HEK293 (cell line): ENCODE results near the gene LARGE1.

Source experiments
- CTCF ChIA-PET: fragments of 350-600 bp; formaldehyde crosslinking; extraction: SDS; loops from one replicate; lab custom pipeline; 2021; ENCODE audit warnings: antibody characterized with exemption; lab: Yijun Ruan, JAX
- POLR2A ChIA-PET: fragments of 300-600 bp; formaldehyde crosslinking; extraction: SDS; loops from one replicate; lab custom pipeline; 2020; ENCODE audit warnings: antibody characterized with exemption, inconsistent platforms; lab: Yijun Ruan, JAX
- H3K27ac ChIP-seq: fragments of 200-500 bp; sonication (Bioruptor generic); 2 replicates; pipeline ENCODE4 v1.5.1; 2014; ENCODE audit warnings: low read depth, low read length, control low read depth, inconsistent platforms; ENCODE audit errors: extremely low read depth
- H3K36me3 ChIP-seq, 2 experiments: fragments of 200-500 bp in 1 of 2; sonication (Bioruptor generic) in 1 of 2; 1 replicate in 1 of 2; 2 replicates in 1 of 2; pipeline ENCODE4 v1.5.1; 2014 to 2017; ENCODE audit warnings: inconsistent platforms in 2 of 2, low read length in 2 of 2; ENCODE audit not compliant: control insufficient read depth in 2 of 2, insufficient read depth in 1 of 2
- H3K4me1 ChIP-seq: fragments of 200-500 bp; sonication (Bioruptor generic); 2 replicates; pipeline ENCODE4 v1.5.1; 2014; ENCODE audit warnings: mild to moderate bottlenecking, low read length, inconsistent platforms; ENCODE audit not compliant: control insufficient read depth, insufficient read depth
- H3K4me3 ChIP-seq: 2 replicates; pipeline ENCODE4 v1.5.1; 2011; ENCODE audit warnings: low read depth, mild to moderate bottlenecking, control low read depth, low read length, moderate library complexity
- H3K9me3 ChIP-seq: fragments of 200-500 bp; sonication (Bioruptor generic); 2 replicates; pipeline ENCODE4 v1.5.1; 2014; ENCODE audit warnings: low read depth, low read length, inconsistent platforms; ENCODE audit not compliant: control insufficient read depth, insufficient read depth
- ATF2 ChIP-seq: fragments of 450-650 bp; formaldehyde crosslinking; IDR thresholded peaks from 2 replicates; pipeline ENCODE4 v1.5.1; 2016; ENCODE audit warnings: missing biosample characterization, missing genetic modification characterization, low read depth
- BCL11B ChIP-seq: fragments of 450-650 bp; formaldehyde crosslinking; IDR thresholded peaks from 2 replicates; pipeline ENCODE4 v1.5.1; 2016; ENCODE audit warnings: low read depth, missing biosample characterization, missing genetic modification characterization
- BCL6B ChIP-seq: fragments of 450-650 bp; formaldehyde crosslinking; IDR thresholded peaks from 2 replicates; pipeline ENCODE4 v1.5.1; 2017; ENCODE audit warnings: missing biosample characterization, missing genetic modification characterization
- PRDM6 ChIP-seq: fragments of 450-650 bp; formaldehyde crosslinking; IDR thresholded peaks from 2 replicates; pipeline ENCODE4 v1.5.1; 2017; ENCODE audit warnings: missing biosample characterization, missing genetic modification characterization
- ZBTB8A ChIP-seq: fragments of 450-650 bp; formaldehyde crosslinking; IDR thresholded peaks from 2 replicates; pipeline ENCODE4 v1.5.1; 2016; ENCODE audit warnings: missing biosample characterization, missing genetic modification characterization
- ZFP41 ChIP-seq: fragments of 450-650 bp; formaldehyde crosslinking; IDR thresholded peaks from 2 replicates; pipeline ENCODE4 v1.5.1; 2016; ENCODE audit warnings: missing biosample characterization, missing genetic modification characterization, borderline replicate concordance
- ZNF10 ChIP-seq: fragments of 450-650 bp; formaldehyde crosslinking; IDR thresholded peaks from 2 replicates; pipeline ENCODE4 v1.5.1; 2017; ENCODE audit warnings: missing biosample characterization, missing genetic modification characterization
- ZNF114 ChIP-seq: fragments of 450-650 bp; formaldehyde crosslinking; IDR thresholded peaks from 2 replicates; pipeline ENCODE4 v1.5.0; 2017; ENCODE audit warnings: missing biosample characterization, missing genetic modification characterization
- ZNF140 ChIP-seq: fragments of 450-650 bp; formaldehyde crosslinking; IDR thresholded peaks from 2 replicates; pipeline ENCODE4 v1.5.1; 2016; ENCODE audit warnings: missing biosample characterization, missing genetic modification characterization
- ZNF146 ChIP-seq: fragments of 450-650 bp; formaldehyde crosslinking; IDR thresholded peaks from 2 replicates; pipeline ENCODE4 v1.5.1; 2016; ENCODE audit warnings: missing biosample characterization, missing genetic modification characterization
- ZNF214 ChIP-seq: fragments of 450-650 bp; formaldehyde crosslinking; IDR thresholded peaks from 2 replicates; pipeline ENCODE4 v1.5.1; 2017; ENCODE audit warnings: missing biosample characterization, mild to moderate bottlenecking, missing genetic modification characterization, borderline replicate concordance
- ZNF26 ChIP-seq: fragments of 450-650 bp; formaldehyde crosslinking; IDR thresholded peaks from 2 replicates; pipeline ENCODE4 v1.5.1; 2016; ENCODE audit warnings: missing biosample characterization, missing genetic modification characterization
- ZNF274 ChIP-seq, 2 experiments: fragments of 200-500 bp in 1 of 2; fragments of 450-650 bp in 1 of 2; sonication (Bioruptor generic) in 1 of 2; formaldehyde crosslinking in 1 of 2; IDR thresholded peaks; 2 replicates each; pipeline versions ENCODE4 v1.5.1 to v1.6.1; 2014 to 2016; ENCODE audit warnings: borderline replicate concordance in 1 of 2, inconsistent platforms in 1 of 2, low read length in 1 of 2, missing biosample characterization in 1 of 2, missing genetic modification characterization in 1 of 2
- ZNF433 ChIP-seq: fragments of 450-650 bp; formaldehyde crosslinking; IDR thresholded peaks from 2 replicates; pipeline ENCODE4 v1.5.1; 2016; ENCODE audit warnings: missing biosample characterization, missing genetic modification characterization, low read depth
- ZNF449 ChIP-seq: fragments of 450-650 bp; formaldehyde crosslinking; IDR thresholded peaks from 2 replicates; pipeline ENCODE4 v1.5.1; 2017; ENCODE audit warnings: missing biosample characterization, mild to moderate bottlenecking, missing genetic modification characterization, moderate library complexity
- ZNF624 ChIP-seq: fragments of 450-650 bp; formaldehyde crosslinking; IDR thresholded peaks from 2 replicates; pipeline ENCODE4 v1.5.1; 2017; ENCODE audit warnings: missing biosample characterization, missing genetic modification characterization
- ZNF645 ChIP-seq: fragments of 450-650 bp; formaldehyde crosslinking; IDR thresholded peaks from 2 replicates; pipeline ENCODE4; 2016; ENCODE audit warnings: missing biosample characterization, missing genetic modification characterization
- ZNF843 ChIP-seq: fragments of 450-650 bp; formaldehyde crosslinking; IDR thresholded peaks from 2 replicates; pipeline ENCODE4 v1.5.1; 2016; ENCODE audit warnings: missing biosample characterization, missing genetic modification characterization
- ZSCAN18 ChIP-seq: fragments of 450-650 bp; formaldehyde crosslinking; IDR thresholded peaks from 2 replicates; pipeline ENCODE4 v1.5.1; 2016; ENCODE audit warnings: missing biosample characterization, missing genetic modification characterization
- ZSCAN4 ChIP-seq: fragments of 450-650 bp; formaldehyde crosslinking; IDR thresholded peaks from 2 replicates; pipeline ENCODE4 v1.5.1; 2017; ENCODE audit warnings: missing biosample characterization, missing genetic modification characterization

Gene LARGE1

GRCh38 chr22:33785283-33785968 lies 134.8 kb downstream of the LARGE1 start:
- H3K36me3 ChIP-seq = no peaks in the 10 kb centered on the region
- TF ChIP-seq PRDM6 (tag by site-specific recombination) (no peak; the same call in none of the 2 replicates), ZNF274 (IDR thresholded peaks at IDR 0.05; ENCODE audit: low read length) (no peak), ZNF274 (tag by site-specific recombination; IDR thresholded peaks at IDR 0.05; ENCODE audit: borderline replicate concordance) (no peak), ZFP41 (no peak), ZSCAN18 (no peak), ZNF140 (tag by site-specific recombination) (no peak), ZNF843 (tag by site-specific recombination) (no peak), ATF2 (tag by site-specific recombination) (no peak), ZNF114 (tag by site-specific recombination) (no peak), ZNF26 (tag by site-specific recombination) (no peak)
- POLR2A ChIA-PET = no interaction called here

GRCh38 chr22:33781411-33781810 lies 138.9 kb downstream of the LARGE1 start:
- ChIA-PET CTCF (interaction anchor here (0.5 kb wide), 1 partner anchor 374 kb away, joined by 3 read pairs; no protein-coding TSS in a partner anchor), POLR2A (no interaction called here)
- H3K9me3 ChIP-seq = no peaks in the 10 kb centered on the region
- H3K36me3 ChIP-seq = no peaks in the 10 kb centered on the region
- no peak overlapping the region for H3K4me3 ChIP-seq
- no peak overlapping the region for H3K27ac ChIP-seq
- 0 out of 2 replicates have a peak, but pooled peaks cover 5% of the 10 kb centered on the region for H3K4me1 ChIP-seq
- TF ChIP-seq BCL6B (tag by site-specific recombination) = no peak
- TF ChIP-seq ZSCAN4 = no peak
- TF ChIP-seq ZNF140 (tag by site-specific recombination) = no peak
- TF ChIP-seq BCL11B (tag by site-specific recombination) = no peak
- no peak for TF ChIP-seq ZNF433
- no peak for TF ChIP-seq ZNF214 (tag by site-specific recombination)
- no peak for TF ChIP-seq ZNF449
- TF ChIP-seq ZNF10 = no peak
- no peak for TF ChIP-seq ZBTB8A
- no peak for TF ChIP-seq ZNF146 (tag by site-specific recombination)
- no peak for TF ChIP-seq ZNF645 (tag by site-specific recombination)
- TF ChIP-seq ZNF624 (tag by site-specific recombination) = no peak

More at GRCh38 chr22:33785283-33785968, 134.8 kb downstream of the LARGE1 start:
- Histone ChIP-seq H3K27ac (no peak overlapping the region), H3K9me3 (no peaks in the 10 kb centered on the region), H3K4me1 (0 out of 2 replicates have a peak, but pooled peaks cover 5% of the 10 kb centered on the region), H3K4me3 (no peak overlapping the region)
- CTCF ChIA-PET = no interaction called here
